Stomach (tissue), 4 donors: ENCODE data around the gene CCR7.
A peak's percentile ranks its signal among the peaks of the same experiment; 100 is the strongest.

ENCODE experiments used
- CTCF ChIP-seq, 7 experiments: fragments of 450-650 bp in 4 of 7; fragments of 200-600 bp in 3 of 7; sonication (generic) in 3 of 7; IDR thresholded peaks; one replicate each; pipeline ENCODE4 v1.5.1; 2016 to 2019; ENCODE audit warnings: antibody characterized with exemption in 7 of 7, control low read depth in 2 of 7, mild to moderate bottlenecking in 1 of 7
- POLR2A ChIP-seq, 4 donors: fragments of 450-650 bp; IDR thresholded peaks; one replicate each; pipeline ENCODE4 v1.6.1; 2016; ENCODE audit warnings: antibody characterized with exemption in 4 of 4, control low read depth in 2 of 4, mild to moderate bottlenecking in 1 of 4, moderate library complexity in 1 of 4

GRCh38 chr17:40559954-40560591 is 5.2 kb downstream of the CCR7 start:
- TF ChIP-seq POLR2A (IDR thresholded peaks at IDR 0.05) (no peak), CTCF (IDR thresholded peaks at IDR 0.05) (peak in 6 of 7 experiments; percentile 54 to 97 (median 96))
